PC-9 (cell line): ENCODE results near the gene TENM4. TPM values are rescaled to one million over a fixed set of nuclear protein-coding genes. Genes with fewer than 3 reads are reported as not detected.

ENCODE experiments used
- BruUV-seq: library from RNA; stranded (reverse); fragments of 400-500 nt; replicated peaks from 2 replicates; lab custom pipeline; 2021; lab: Mats Ljungman, UMichigan
- CTCF ChIA-PET: fragments of 300-600 bp; sonication (Branson Sonifier 250); formaldehyde crosslinking; loops from one replicate; lab custom pipeline; 2022; ENCODE audit warnings: antibody characterized with exemption; lab: Charles Lee
- POLR2A ChIA-PET: fragments of 300-600 bp; sonication (Branson Sonifier 250); formaldehyde crosslinking; loops from one replicate; lab custom pipeline; 2022; ENCODE audit warnings: antibody characterized with exemption; ENCODE audit not compliant: unreplicated experiment; lab: Charles Lee
- DNase-seq, 2 experiments: peaks; one replicate each; pipeline versions ENCODE4 v3.0.0 to v3.0.0-alpha.2; 2015 to 2022; ENCODE audit warnings: mixed read lengths in 1 of 2
- H2AFZ ChIP-seq: fragments of 200-600 bp; sonication (generic); 2 replicates; pipeline ENCODE4 v1.8.1; 2017; ENCODE audit warnings: antibody characterized with exemption
- H3F3A ChIP-seq: fragments of 200-600 bp; sonication (generic); 2 replicates; pipeline ENCODE4 v1.8.1; 2017; ENCODE audit warnings: antibody characterized with exemption, mild to moderate bottlenecking, low read depth; ENCODE audit not compliant: insufficient read depth
- H3K27ac ChIP-seq: fragments of 200-600 bp; sonication (generic); 2 replicates; pipeline ENCODE4 v1.6.1; 2016; ENCODE audit warnings: mixed run types
- H3K27me3 ChIP-seq: fragments of 200-600 bp; sonication (generic); 2 replicates; pipeline ENCODE4 v1.6.1; 2016; ENCODE audit warnings: low read depth, mixed run types; ENCODE audit not compliant: insufficient read depth
- H3K36me3 ChIP-seq: fragments of 200-600 bp; sonication (generic); 2 replicates; pipeline ENCODE4 v1.6.1; 2016; ENCODE audit warnings: low read depth, mixed run types
- H3K4me1 ChIP-seq: fragments of 200-600 bp; sonication (generic); replicated peaks from 2 replicates; pipeline ENCODE4 v1.6.1; 2016; ENCODE audit warnings: mixed run types; ENCODE audit not compliant: insufficient read depth
- H3K4me2 ChIP-seq: fragments of 200-600 bp; sonication (generic); 2 replicates; pipeline ENCODE4 v1.6.1; 2017; ENCODE audit warnings: mixed run types
- H3K4me3 ChIP-seq: fragments of 200-600 bp; sonication (generic); 2 replicates; pipeline ENCODE4 v1.6.1; 2016; ENCODE audit warnings: mixed run types
- H3K79me2 ChIP-seq: fragments of 200-600 bp; sonication (generic); 2 replicates; pipeline ENCODE4 v1.6.1; 2017; ENCODE audit warnings: low read depth, mixed run types
- H3K9me2 ChIP-seq: fragments of 200-600 bp; sonication (generic); 2 replicates; pipeline ENCODE4 v1.8.1; 2017; ENCODE audit warnings: mild to moderate bottlenecking; ENCODE audit not compliant: insufficient read depth
- H3K9me3 ChIP-seq: fragments of 200-600 bp; sonication (generic); 2 replicates; pipeline ENCODE4 v1.8.1; 2016; ENCODE audit warnings: low read depth; ENCODE audit not compliant: insufficient read depth
- H4K20me1 ChIP-seq: fragments of 200-600 bp; sonication (generic); 2 replicates; pipeline ENCODE4 v1.8.1; 2017; ENCODE audit not compliant: insufficient read depth
- EZH2 ChIP-seq: fragments of 200-600 bp; sonication (generic); IDR thresholded peaks from 2 replicates; pipeline ENCODE4 v1.8.0; 2017; ENCODE audit warnings: antibody characterized with exemption, low read depth
- intact Hi-C: fragments of 100-400 bp; cut with micrococcal nuclease; formaldehyde crosslinking; loops from one replicate; pipeline ENCODE4 v1.10.0; 2022; ENCODE audit not compliant: unreplicated experiment
- total RNA-seq: library from RNA; stranded (reverse); gene quantifications from 2 replicates; pipeline ENCODE4 v1.2.3, GENCODE V29; 2021
- TF ChIP-seq, protein P1 (sequence below): fragments of 200-600 bp; sonication (generic); conservative IDR thresholded peaks from 2 replicates; pipeline ENCODE4 v1.6.1; 2017; ENCODE audit warnings: mixed run types, antibody characterized with exemption, mild to moderate bottlenecking, moderate library complexity

TENM4 gene
- total RNA-seq, 1 experiment from 2014 or later = not detected

DNA sequence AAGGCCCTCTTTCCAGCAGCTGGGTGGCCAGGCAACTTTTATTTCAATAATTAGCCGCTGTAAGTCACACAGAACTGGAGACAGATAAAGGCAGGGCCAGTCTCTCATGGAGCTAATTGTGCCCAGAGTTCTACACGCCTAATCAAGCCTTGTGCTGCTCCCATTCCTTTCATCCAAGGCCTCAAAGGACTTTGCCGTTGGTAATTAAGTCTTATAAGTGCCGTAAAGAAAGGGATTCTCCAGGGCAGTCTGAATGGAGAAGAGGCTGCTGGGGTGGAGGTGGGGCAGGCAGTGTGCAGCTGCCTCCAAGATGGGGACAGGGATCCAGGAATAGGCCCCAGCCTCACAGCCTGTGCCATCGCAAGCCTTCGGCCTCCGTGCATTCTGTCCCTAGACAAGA, 357.9 kb downstream of the TENM4 start:
- H3K27me3 ChIP-seq = peaks cover 91% of the 10 kb centered on the region
- H3K9me2 ChIP-seq = no peaks in the 10 kb centered on the region
- no peak for DNase-seq
- POLR2A ChIA-PET = no interaction called here
- H4K20me1 ChIP-seq = no peaks in the 10 kb centered on the region
- no peaks in the 10 kb centered on the region for H3K4me1 ChIP-seq
- H2AFZ ChIP-seq = no peak overlapping the region
- no TSS peak for BruUV-seq
- H3K4me3 ChIP-seq = no peak overlapping the region
- CTCF ChIA-PET = no interaction called here
- TF ChIP-seq, protein P1, sequence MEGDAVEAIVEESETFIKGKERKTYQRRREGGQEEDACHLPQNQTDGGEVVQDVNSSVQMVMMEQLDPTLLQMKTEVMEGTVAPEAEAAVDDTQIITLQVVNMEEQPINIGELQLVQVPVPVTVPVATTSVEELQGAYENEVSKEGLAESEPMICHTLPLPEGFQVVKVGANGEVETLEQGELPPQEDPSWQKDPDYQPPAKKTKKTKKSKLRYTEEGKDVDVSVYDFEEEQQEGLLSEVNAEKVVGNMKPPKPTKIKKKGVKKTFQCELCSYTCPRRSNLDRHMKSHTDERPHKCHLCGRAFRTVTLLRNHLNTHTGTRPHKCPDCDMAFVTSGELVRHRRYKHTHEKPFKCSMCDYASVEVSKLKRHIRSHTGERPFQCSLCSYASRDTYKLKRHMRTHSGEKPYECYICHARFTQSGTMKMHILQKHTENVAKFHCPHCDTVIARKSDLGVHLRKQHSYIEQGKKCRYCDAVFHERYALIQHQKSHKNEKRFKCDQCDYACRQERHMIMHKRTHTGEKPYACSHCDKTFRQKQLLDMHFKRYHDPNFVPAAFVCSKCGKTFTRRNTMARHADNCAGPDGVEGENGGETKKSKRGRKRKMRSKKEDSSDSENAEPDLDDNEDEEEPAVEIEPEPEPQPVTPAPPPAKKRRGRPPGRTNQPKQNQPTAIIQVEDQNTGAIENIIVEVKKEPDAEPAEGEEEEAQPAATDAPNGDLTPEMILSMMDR = no peak
- no peak for TF ChIP-seq EZH2
- H3K9me3 ChIP-seq = no peaks in the 10 kb centered on the region
- intact Hi-C loops = no loop called here
- no peaks in the 10 kb centered on the region for H3K36me3 ChIP-seq
- H3K79me2 ChIP-seq = no peaks in the 10 kb centered on the region
- H3K27ac ChIP-seq = no peak overlapping the region
- H3K4me2 ChIP-seq = no peak overlapping the region
- H3F3A ChIP-seq = no peaks in the 10 kb centered on the region

DNA sequence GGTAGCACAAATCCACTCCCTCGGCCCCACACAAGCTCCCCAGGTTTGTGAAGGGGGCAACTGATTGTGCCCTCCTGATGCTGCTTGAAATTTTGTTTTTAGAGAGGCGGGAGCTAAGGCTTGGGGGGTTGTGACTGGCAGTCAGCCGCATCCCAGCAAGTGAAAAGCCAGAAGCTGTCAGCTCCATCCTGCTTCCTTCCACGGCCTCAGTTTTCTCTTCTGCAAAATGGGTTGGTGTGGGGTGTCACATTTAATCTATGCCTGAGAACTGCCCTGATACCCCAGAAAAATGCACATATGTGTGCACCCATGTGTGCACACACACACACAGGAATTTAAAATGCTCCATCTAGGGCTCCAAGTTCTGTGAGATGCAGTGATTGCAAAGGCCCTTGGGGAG, 358.6 kb downstream of the TENM4 start:
- Histone ChIP-seq H3K4me2 (no peak overlapping the region), H3K9me3 (no peaks in the 10 kb centered on the region), H3K9me2 (no peaks in the 10 kb centered on the region), H3K27me3 (peaks cover 86% of the 10 kb centered on the region), H3K4me1 (no peaks in the 10 kb centered on the region), H3K27ac (no peak overlapping the region), H3K36me3 (no peaks in the 10 kb centered on the region), H3K79me2 (no peaks in the 10 kb centered on the region), H4K20me1 (no peaks in the 10 kb centered on the region), H3K4me3 (no peak overlapping the region), H2AFZ (no peak overlapping the region), H3F3A (no peaks in the 10 kb centered on the region)
- intact Hi-C loops = no loop called here
- TF ChIP-seq EZH2 = no peak
- TF ChIP-seq, protein P1 = no peak
- no peak for DNase-seq
- BruUV-seq = no TSS peak
- POLR2A ChIA-PET = no interaction called here
- CTCF ChIA-PET = no interaction called here

DNA sequence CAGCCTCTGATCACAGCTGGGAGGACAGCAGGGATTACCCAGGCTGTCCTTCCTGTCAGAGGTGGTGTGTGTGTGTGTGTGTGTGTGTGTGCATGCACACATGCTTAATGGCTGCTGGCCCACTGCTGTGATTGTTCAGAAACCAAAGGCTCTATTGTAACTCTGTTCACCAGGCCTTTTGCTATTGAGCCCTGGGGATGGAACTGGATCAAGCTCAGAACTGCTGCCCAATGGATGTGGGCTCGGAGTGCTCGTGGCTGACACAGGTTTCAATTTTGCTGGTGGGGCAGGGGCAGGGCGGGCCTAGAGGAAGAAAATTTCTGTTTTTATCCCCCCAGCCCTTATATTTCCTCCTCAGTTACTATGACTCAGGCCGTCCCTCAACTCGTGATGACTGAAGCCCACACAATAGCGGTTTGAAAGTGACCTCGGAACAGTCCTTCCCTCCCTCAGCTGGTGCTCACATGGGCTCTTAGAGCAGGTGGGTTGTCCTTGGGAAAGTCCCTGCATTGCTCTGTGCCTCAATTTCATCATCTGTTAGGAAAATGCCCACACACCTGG, 359.3 kb downstream of the TENM4 start:
- CTCF ChIA-PET = no interaction called here

More for the DNA sequence above, 359.3 kb downstream of the TENM4 start:
- intact Hi-C loops = no loop called here
- Histone ChIP-seq H3K27ac (no peak overlapping the region), H3K9me3 (no peaks in the 10 kb centered on the region), H3K9me2 (no peaks in the 10 kb centered on the region), H3K36me3 (no peaks in the 10 kb centered on the region), H3K4me1 (no peaks in the 10 kb centered on the region), H4K20me1 (no peaks in the 10 kb centered on the region), H3K4me3 (no peak overlapping the region), H3K79me2 (no peaks in the 10 kb centered on the region), H3K4me2 (no peak overlapping the region), H3K27me3 (peaks cover 80% of the 10 kb centered on the region), H3F3A (no peaks in the 10 kb centered on the region), H2AFZ (no peak overlapping the region)
- no peak for DNase-seq
- POLR2A ChIA-PET = no interaction called here
- BruUV-seq = no TSS peak
- TF ChIP-seq, protein P1 = no peak
- TF ChIP-seq EZH2 = no peak
